IPS-18a (cell line): Measurements from ENCODE around the gene RANBP3L.

ENCODE experiments used
- H3K27ac ChIP-seq: one replicate; pipeline ENCODE4 v1.5.1; 2013; ENCODE audit warnings: low read length
- H3K27me3 ChIP-seq: one replicate; pipeline ENCODE4 v1.6.1; 2013; ENCODE audit warnings: mild to moderate bottlenecking, low read length; ENCODE audit not compliant: control insufficient read depth, insufficient read depth
- H3K36me3 ChIP-seq: one replicate; pipeline ENCODE4 v1.6.1; 2013; ENCODE audit warnings: low read depth, low read length; ENCODE audit not compliant: control insufficient read depth
- H3K4me1 ChIP-seq: one replicate; pipeline ENCODE4 v1.6.1; 2013; ENCODE audit warnings: low read depth, low read length; ENCODE audit not compliant: control insufficient read depth
- H3K4me3 ChIP-seq: one replicate; pipeline ENCODE4 v1.5.1; 2013; ENCODE audit warnings: low read length
- H3K9ac ChIP-seq: one replicate; pipeline ENCODE4 v1.6.1; 2013; ENCODE audit warnings: mild to moderate bottlenecking, low read length, moderate library complexity
- H3K9me3 ChIP-seq: one replicate; pipeline ENCODE4 v1.6.1; 2013; ENCODE audit warnings: low read depth, low read length; ENCODE audit not compliant: control insufficient read depth

RANBP3L gene

DNA sequence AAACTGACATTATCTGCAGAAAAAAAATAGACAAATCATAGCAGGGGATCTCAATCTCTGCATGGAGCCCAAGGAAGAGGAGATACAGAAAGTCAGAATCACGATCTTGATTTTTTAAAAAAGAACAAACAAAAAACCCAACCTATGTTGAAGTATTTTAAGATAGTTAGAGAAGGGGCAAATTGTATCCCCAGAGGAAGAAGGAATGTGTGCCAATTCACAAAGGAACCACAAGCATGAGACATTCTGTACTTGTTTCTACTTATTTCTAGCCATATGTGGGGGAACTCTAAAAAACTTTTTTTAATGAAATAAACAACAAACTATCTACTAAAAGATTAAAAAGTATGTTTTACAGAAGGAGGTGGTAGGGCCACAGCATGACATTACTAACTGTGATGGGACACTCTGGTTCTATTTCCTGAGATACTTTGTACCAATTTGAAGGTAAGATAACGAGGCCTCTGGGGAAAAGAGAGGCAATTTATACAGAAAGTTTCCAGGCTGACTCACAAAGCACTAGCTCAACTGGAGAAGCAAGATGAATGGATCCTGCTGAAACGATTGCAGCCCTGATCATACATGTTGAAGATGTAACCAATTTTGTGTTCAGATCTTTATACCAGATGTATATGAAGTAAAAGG lies 22.5 kb downstream of the RANBP3L start:
- no peaks in the 10 kb centered on the region for H3K27me3 ChIP-seq
- H3K9ac ChIP-seq: no peak overlapping the region
- H3K4me1 ChIP-seq: peaks cover 5% of the 10 kb centered on the region
- H3K27ac ChIP-seq: no peak overlapping the region
- H3K36me3 ChIP-seq: no peaks in the 10 kb centered on the region
- no peak overlapping the region for H3K4me3 ChIP-seq
- H3K9me3 ChIP-seq: no peaks in the 10 kb centered on the region

DNA sequence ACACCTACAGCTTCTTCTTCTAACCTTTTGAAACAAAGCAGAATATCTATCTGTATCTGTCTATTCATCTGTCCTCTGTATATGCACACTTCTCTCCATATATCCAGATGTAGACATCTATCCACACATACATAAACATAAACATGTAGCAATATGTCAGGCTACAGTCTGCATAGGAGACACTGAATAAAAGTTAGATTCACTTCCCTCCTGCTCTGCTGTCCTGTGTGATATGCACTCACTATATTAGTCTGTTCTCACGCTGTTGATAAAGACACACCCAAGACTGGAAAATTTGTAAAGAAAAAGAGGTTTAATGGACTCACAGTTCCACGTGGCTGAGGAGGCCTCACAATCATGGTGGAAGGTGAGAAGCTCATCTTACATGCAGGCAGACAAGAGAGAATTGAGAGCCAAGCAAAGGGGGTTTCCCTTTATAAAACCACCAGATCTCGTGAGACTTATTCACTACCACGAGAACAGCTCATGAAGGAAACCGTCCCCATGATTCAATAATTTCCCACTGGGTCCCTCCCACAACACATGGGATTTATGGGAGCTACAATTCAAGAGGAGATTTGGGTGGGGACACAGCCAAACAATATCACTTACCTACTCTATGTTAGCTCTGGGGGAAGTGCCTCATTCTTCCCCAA lies 24.1 kb downstream of the RANBP3L start:
- Histone ChIP-seq H3K36me3 (no peaks in the 10 kb centered on the region), H3K9ac (no peak overlapping the region), H3K27ac (no peak overlapping the region), H3K4me3 (no peak overlapping the region), H3K9me3 (no peaks in the 10 kb centered on the region), H3K27me3 (no peaks in the 10 kb centered on the region), H3K4me1 (peaks cover 7% of the 10 kb centered on the region)

DNA sequence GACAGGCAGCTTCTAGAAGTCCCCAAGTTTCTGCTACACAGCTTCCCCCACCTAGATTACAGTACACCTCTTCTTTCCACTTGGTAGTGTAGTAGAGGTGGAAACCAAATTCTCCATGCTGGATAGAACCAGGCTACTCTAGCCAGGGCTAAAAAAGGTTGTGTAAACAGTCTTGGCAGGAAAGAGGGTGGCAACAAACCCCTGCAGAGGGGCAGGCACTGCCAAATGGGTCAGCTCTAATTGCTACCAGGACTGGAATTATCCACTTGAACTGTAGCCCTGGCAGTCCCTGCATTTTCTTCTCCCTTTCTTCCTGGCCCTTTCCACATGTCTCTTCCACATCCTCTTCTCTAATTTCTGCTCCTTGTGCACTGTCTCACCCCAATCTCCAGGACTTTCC lies 24.8 kb downstream of the RANBP3L start:
- Histone ChIP-seq H3K27ac (no peak overlapping the region), H3K27me3 (no peaks in the 10 kb centered on the region), H3K9ac (no peak overlapping the region), H3K4me3 (no peak overlapping the region), H3K9me3 (no peaks in the 10 kb centered on the region), H3K36me3 (no peaks in the 10 kb centered on the region), H3K4me1 (peaks cover 7% of the 10 kb centered on the region)

DNA sequence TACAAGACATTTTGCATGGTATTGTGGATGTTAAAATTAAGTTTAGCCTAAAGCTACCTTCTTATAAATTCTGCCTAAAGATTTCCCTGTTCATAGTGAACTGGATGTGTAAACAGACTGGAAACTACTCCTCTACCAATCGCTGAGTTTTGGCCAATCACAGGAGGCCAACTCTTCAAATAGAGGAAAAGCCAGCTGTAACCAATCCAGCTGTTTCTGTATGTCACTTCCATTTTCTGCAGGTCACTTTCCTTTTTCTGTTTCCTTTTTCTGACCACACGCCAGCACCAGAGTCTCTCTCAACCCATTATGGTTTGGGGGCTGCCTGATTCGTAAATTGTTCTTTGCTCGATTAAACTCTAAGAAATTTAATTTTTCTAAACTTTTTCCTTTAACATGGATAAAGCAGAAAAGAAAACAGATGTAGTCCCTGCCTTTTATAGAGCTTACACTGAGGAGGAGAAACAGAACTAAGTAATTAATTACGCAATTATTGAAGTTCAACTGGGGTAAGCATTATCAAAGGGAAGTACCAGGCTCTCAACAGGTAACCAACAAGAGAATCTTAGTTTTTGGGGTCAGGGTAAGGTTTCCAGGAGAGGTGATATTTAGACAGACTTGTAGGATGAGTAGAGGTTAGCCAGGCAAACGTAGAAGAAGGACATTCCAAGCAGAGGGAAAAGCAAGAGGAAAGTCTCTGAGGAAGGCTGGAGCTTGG lies 27.7 kb downstream of the RANBP3L start:
- H3K9me3 ChIP-seq: no peaks in the 10 kb centered on the region
- no peaks in the 10 kb centered on the region for H3K27me3 ChIP-seq
- H3K9ac ChIP-seq: no peak overlapping the region
- H3K4me3 ChIP-seq: no peak overlapping the region
- H3K4me1 ChIP-seq: peaks cover 7% of the 10 kb centered on the region
- H3K27ac ChIP-seq: no peak overlapping the region
- no peaks in the 10 kb centered on the region for H3K36me3 ChIP-seq

DNA sequence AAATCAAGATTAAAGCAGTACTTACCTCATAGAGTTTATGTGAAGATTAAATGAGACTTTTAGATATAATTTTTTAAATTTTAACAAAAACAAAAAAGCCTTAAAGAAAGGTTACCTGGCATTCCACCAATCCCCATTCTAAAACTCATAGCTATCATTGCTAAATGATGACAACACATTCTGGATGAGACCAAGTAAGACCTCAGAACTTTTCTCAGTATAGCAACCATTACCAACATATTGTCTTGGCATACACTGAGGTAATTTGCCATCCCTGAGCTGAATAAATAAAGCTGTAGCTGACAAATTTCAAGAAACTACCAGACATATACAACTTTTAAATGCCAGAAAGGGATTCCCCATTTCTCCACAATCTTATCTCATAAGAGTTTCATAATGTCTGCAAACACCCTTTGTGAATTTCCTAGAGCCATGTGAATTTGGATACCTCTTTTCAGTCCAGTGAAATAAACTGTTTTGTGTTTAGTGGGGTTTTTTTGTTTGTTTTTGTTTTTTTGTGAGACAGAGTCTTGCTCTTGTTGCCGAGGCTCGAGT lies 29.5 kb downstream of the RANBP3L start:
- H3K4me3 ChIP-seq: no peak overlapping the region
- H3K36me3 ChIP-seq: no peaks in the 10 kb centered on the region
- H3K9ac ChIP-seq: no peak overlapping the region
- no peak overlapping the region for H3K27ac ChIP-seq
- H3K27me3 ChIP-seq: no peaks in the 10 kb centered on the region
- peaks cover 7% of the 10 kb centered on the region for H3K4me1 ChIP-seq
- no peaks in the 10 kb centered on the region for H3K9me3 ChIP-seq

GRCh38 chr5:36270876-36271575 lies 30.7 kb downstream of the RANBP3L start:
- Histone ChIP-seq H3K4me3 (no peak overlapping the region), H3K27ac (no peak overlapping the region), H3K4me1 (peaks cover 7% of the 10 kb centered on the region), H3K9ac (no peak overlapping the region), H3K27me3 (no peaks in the 10 kb centered on the region), H3K9me3 (no peaks in the 10 kb centered on the region), H3K36me3 (no peaks in the 10 kb centered on the region)

GRCh38 chr5:36270175-36270574 lies 31.5 kb downstream of the RANBP3L start:
- no peaks in the 10 kb centered on the region for H3K27me3 ChIP-seq
- H3K9me3 ChIP-seq: no peaks in the 10 kb centered on the region
- no peak overlapping the region for H3K4me3 ChIP-seq
- no peak overlapping the region for H3K9ac ChIP-seq
- H3K27ac ChIP-seq: no peak overlapping the region
- H3K4me1 ChIP-seq: peaks cover 7% of the 10 kb centered on the region
- H3K36me3 ChIP-seq: no peaks in the 10 kb centered on the region

DNA sequence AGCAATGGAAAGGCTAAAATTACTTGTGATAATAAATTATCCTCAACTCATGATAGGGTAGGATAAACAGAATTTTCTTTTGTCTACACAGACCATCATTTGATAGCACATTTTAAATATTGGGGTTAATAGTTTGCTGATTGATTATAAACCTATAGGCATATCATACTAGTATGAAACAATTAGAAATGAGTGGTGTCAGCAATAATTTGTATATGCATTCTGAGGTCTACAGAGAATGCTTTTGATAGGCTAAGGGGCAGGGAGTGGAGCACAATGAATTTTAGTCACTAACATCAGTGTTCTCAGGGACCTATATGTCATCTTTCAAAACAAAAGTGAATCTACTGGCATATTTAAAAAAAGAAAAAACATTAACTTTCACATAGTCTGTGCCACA lies 32.2 kb downstream of the RANBP3L start:
- H3K4me1 ChIP-seq: peaks cover 5% of the 10 kb centered on the region
- no peak overlapping the region for H3K9ac ChIP-seq
- no peaks in the 10 kb centered on the region for H3K36me3 ChIP-seq
- H3K27ac ChIP-seq: no peak overlapping the region
- no peaks in the 10 kb centered on the region for H3K9me3 ChIP-seq
- H3K4me3 ChIP-seq: no peak overlapping the region
- H3K27me3 ChIP-seq: no peaks in the 10 kb centered on the region

GRCh38 chr5:36267905-36268304 lies 33.8 kb downstream of the RANBP3L start:
- H3K4me3 ChIP-seq: no peak overlapping the region
- no peak overlapping the region for H3K9ac ChIP-seq
- H3K36me3 ChIP-seq: no peaks in the 10 kb centered on the region
- H3K27me3 ChIP-seq: no peaks in the 10 kb centered on the region
- no peak overlapping the region for H3K27ac ChIP-seq
- H3K9me3 ChIP-seq: no peaks in the 10 kb centered on the region
- no peaks in the 10 kb centered on the region for H3K4me1 ChIP-seq

DNA sequence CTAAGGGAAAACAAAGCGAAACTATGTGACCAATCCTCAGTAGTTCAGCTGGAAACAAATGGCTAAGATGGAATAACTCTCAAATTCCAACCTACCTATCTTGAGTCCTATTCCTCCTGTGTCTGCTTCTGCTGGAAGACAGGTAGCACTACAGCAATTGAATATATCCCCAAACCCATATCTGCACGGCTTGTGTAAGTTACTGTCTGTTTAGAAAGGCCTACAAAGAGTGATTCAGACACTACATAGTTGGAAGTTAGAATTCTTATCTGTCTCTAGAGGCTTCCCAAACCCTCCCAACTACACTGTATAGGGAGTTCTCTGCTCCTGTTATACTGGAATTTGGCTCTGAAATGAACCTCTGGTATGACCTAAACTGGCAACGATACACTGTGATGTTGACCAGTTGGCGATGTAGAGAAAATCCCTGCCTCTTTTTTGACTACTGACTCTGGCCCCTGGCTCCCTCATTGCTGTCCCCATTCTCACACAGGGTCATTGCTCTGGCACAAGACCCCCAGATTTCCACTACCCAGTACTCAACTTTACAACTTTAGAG lies 37.4 kb downstream of the RANBP3L start:
- H3K27ac ChIP-seq: no peak overlapping the region
- H3K27me3 ChIP-seq: no peaks in the 10 kb centered on the region
- H3K9ac ChIP-seq: no peak overlapping the region
- H3K9me3 ChIP-seq: no peaks in the 10 kb centered on the region
- H3K36me3 ChIP-seq: no peaks in the 10 kb centered on the region
- no peaks in the 10 kb centered on the region for H3K4me1 ChIP-seq
- H3K4me3 ChIP-seq: no peak overlapping the region

GRCh38 chr5:36261186-36261585 lies 40.5 kb downstream of the RANBP3L start:
- H3K9me3 ChIP-seq: no peaks in the 10 kb centered on the region
- no peak overlapping the region for H3K27ac ChIP-seq
- H3K36me3 ChIP-seq: no peaks in the 10 kb centered on the region
- no peaks in the 10 kb centered on the region for H3K4me1 ChIP-seq
- no peak overlapping the region for H3K9ac ChIP-seq
- H3K4me3 ChIP-seq: no peak overlapping the region
- no peaks in the 10 kb centered on the region for H3K27me3 ChIP-seq
